HG03060 (cell line): Measurements from ENCODE around the gene HSPG2.
"Not testable (repeated sequence)": the region's sequence is repeated elsewhere in the genome, so short reads cannot be mapped to it uniquely, and the experiment has no call there.

ENCODE experiments used
- ATAC-seq: cut with Tn5 transposase; IDR thresholded peaks from one replicate; pipeline ENCODE4 v1.9.1; 2021; ENCODE audit warnings: low read depth, moderate number of reproducible peaks; ENCODE audit not compliant: unreplicated experiment

Gene HSPG2

DNA sequence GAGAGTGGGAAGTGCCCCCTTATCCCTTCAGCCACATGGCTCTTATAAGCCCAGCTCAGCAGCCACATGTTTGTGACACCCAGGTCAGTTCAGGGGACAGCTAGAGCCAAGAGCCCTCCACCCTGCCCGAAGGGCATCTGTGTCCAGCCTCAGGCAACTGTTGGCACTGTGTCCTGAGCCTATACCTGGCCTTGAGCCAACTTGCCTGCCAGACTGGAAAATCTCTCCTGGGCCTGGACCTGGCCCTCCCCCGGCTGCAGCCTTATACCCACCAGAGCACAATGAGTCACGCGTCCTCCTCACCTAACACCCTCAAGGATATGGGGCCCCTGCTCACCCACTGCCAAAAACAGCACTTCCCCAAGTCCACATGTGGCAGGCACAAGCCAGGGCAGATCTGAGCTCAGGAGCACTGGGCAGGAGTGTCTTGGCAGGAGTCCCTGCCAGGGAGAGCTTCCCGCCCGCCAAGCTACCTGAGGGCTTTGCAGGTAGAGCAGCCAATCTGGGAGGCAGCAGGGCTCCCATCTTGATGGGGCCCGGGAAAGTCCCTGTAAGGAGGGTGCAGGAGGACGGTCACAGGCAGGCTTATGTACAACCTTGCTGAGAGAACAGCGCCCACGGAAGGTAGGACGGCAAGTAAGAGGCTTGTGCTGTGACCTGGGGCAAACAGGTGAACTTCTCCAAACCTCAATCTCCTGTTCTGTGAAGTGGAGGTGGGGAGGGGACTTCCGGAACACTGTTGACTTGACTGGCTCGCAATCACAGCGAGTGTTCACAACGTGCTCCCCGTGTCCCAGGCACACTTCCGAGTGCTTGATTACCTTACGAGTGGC lies 19.8 kb upstream of the HSPG2 start:
- no peak for ATAC-seq

DNA sequence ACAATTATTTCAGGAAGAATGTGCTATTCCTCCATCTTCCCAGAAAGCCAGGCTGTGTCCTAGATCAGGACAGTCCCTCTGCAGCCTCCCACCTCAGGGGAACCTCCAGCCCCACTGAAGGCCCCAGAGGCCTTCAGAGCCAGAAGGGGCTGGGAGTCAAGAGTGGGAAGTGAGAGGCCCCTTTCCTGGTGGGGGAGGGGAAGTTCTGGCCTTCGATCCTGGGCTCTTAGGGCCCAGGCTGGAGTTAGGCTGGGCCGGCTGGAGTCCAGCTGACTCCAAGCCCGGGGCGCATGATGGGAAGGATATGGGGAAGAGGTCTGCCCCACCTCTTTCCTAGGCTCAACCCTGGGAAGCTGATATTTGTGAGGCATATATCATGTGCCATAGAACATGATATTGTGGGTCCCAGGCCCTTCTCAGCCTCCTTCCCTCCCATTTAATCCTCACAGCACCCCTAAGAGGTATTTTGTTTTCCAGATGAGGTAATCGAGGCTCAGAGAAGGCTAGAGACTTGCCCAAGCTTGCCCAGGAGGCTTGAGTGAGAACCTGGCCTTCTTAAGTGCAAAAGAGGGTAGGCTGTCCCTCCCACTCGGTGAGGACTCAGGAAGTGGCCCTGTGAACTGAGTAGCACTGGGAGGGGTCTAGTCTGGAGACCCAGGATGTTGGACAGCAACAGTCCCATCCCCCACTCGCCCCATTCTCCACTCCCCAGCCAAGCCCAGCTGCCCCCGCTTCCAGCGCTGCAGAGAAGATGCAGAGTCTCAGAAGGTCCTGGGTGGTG lies 18.6 kb upstream of the HSPG2 start:
- no peak for ATAC-seq

DNA sequence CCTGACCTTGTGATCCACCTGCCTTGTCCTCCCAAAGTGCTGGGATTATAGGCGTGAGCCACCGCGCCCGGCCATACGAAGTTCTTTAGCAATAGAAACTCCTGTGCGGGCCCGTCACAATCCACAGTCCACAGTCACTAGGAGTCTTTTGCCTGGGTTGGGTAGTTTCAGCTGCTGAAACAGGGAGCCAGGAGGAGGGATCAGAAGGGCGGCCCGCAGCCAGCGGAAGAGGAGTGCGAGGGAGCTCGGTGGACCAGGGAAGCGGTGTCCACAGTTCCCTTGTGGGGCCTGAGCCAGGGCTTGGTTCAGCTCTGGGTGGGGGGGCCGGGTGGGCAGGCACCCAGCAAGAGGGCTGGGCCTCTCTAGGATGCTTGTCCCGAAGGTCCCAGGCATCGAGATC lies 17.9 kb upstream of the HSPG2 start:
- no peak for ATAC-seq

DNA sequence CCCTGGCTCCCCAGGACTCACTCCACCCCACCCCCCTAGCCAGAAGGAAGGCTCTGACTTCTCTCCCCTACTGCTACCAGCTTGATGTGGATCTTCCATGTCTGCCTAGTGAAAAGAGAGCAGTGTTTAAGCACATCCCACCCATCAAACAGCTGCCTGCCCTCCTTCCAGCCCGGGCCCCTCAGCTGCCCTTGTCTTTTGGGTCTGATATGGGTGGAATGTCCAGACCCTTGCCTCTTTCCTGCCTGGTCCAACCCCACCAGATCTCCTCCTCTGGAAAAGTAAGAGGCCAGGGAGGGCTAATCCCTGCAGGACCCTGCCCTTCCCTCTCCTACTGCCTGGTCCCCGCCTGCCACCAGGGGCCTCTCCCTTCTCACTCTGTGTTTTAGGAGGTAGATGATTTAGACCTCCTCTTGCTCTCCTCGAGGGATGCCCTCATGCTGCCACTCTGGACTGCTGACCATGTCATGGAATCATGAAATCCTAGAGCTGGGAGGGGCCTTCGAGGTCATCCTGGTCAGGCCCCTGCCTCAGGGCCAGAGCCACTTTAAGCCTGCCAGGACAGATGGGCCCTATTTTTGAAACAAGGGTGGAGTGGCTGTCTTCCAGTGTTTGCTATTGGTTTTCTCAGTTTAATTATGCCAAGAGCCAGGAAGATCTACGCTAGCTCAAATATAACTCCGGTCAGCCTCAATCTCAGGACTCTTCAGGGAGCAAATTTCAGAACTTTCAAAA lies 15.8 kb upstream of the HSPG2 start:
- no peak for ATAC-seq

DNA sequence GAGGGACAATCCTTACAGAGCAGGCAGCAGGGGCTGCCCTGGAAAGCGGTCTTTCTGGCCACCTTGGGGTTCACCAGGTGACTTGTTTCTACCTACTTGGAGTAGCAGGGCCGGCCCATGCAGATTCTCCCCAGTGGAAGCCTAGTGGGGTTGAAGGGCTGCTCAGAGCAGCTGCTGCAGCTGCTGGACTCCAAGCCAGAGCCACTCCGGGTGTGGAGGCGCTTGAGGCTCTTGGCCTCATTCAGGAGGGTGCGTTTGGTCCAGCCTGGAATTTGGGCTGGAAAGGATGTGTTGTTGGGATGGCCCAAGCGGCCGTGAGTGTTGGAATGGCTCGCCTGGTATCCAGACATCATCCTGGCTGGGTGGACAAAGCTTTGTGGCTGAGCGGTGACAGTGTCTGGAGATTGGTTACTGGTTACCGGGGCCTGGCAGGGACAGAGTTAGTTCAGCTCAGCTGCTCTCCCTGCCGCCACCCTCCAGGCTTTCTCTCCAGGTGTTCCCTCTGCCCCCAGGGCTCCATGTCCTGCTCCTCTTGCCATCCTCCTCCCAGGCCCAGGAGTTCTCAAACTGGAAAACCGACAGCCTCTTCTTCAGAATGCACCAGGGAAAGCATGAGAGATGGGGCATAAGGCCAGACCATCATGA lies 14.2 kb upstream of the HSPG2 start:
- ATAC-seq = no peak

DNA sequence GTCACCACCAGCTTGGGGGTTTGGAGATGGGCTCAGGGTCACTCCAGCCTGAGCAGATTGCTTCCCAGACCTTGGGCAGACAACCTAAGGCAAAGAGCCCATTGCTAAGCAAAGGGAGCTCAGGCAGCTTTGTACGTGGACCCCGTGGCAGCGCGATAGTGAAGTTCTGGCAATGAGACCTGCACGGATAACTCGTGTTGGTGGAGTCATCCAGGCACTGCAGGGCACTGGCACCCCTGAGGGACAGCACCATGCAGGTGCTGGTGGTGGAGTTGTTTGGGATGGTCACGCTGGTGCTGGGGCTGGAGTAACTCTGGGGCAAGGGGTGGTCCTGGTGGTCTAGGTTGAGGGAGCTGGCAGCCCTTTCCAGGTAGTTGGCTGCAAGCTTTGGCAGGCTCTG lies 13.6 kb upstream of the HSPG2 start:
- no peak for ATAC-seq

DNA sequence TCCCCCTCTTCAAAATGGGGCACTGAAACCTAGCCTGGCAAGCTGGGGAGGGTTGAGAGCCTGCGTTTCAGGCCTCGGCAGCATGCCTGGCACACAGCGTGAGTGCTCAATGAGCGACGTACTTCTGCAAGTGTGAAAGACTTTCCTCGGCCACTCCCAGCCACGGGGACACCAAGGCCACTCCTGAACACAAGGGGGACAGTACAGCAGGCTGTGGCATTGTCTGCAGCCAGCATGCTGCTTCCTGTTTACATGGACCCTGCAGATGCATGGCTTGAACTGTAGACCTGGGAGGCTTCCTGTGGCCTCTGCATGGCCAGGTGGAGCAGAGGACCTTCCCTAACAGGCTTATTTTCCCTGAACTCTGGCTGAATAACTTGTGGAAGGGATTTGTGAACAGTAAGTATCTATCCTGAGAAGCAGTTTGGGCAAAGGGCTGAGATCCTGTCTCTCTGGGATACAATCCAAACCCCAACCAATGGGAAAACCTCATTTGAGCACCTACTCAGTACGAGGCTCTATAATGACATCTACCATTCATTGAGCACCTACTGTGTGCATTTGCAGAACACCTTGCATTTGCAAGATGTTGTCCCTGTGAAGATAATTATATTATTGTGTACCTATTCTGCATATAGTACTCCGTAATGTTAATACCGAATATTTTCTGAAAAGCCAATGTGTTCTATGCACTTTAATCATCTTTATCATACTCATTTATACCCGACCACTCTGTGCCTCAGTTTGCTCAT lies 9.9 kb upstream of the HSPG2 start:
- no peak for ATAC-seq

DNA sequence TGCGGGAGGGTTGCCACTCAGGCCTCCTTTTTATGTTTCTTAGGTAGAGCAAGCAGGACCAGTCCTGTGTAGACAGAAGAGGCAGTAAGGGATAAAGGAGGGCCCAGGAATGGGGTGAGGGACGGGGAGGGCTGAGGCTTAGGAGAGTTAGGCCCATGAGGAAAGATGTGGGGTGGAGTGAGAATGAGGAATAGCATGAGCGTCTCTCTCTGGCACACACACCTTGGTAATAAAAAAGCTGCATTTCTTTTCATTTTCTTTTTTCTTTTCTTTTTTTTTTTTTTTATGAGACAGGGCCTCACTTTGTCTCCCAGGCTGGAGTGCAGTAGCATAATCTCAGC lies 7.6 kb upstream of the HSPG2 start:
- no peak for ATAC-seq

DNA sequence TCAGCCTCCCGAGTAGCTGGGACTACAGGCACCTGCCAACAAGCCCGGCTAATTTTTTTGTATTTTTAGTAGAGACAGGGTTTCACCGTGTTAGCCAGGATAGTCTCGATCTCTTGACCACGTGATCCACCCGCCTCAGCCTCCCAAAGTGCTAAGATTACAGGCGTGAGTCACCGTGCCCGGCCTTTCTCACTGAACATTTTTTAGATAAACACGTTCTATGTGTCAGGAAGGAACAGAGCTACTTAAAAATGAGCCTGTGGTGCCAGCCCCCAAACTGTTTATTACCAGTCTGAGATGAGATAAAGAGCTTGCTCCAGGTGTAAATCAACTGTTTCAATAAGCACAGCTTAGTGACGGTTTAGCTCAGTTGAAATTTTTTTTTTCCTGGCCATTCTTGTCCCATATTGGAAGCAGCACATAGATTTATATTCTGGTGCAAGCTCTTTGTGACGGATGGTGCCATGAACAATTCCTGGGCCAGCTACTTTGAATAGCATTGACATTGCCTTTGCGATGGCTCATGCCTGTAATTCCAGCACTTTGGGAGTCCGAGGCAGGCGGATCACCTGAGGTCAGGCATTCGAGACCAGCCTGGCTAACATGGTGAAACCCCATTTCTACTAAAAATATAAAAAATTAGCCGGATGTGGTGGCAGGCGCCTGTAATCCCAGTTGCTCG lies 6.0 kb upstream of the HSPG2 start:
- ATAC-seq = not testable (repeated sequence)

DNA sequence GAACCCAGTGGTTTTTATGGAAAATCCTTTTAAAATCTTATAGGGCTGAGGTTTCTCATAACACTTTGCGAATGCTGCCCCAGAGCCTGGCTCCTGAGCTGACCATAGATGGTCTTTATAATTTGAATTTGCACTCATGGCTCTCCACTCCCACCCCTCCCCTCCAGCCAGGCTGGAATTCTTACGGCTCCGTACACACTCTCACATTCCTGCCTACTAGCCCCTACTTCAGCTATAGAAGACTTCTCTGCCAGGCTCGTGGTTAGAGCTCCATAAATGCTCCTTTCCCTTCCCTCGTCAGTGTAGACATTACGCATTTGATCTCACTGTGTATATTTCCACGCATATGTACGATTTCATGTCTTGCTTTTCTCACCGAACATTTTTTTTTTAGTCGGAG lies 5.4 kb upstream of the HSPG2 start:
- no peak for ATAC-seq

DNA sequence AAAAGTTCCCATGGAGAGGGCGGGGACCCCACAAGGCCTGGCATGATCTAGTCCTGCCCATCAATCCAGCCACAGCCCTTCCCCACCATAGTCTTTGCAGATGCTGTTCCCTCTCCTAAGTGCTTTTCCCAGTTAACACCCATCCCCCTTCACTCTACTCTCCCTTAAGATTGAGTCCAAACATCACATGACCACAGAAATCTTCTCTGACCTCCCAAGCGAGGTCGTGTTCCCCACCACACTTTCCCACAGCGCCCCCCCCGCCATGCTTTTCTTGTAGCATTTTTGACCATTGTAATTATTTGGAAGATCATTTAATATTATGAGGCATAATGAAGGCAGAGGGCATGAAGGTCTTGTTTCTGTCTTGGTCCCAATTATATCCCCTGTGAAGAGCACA lies 4.3 kb upstream of the HSPG2 start:
- ATAC-seq = no peak

DNA sequence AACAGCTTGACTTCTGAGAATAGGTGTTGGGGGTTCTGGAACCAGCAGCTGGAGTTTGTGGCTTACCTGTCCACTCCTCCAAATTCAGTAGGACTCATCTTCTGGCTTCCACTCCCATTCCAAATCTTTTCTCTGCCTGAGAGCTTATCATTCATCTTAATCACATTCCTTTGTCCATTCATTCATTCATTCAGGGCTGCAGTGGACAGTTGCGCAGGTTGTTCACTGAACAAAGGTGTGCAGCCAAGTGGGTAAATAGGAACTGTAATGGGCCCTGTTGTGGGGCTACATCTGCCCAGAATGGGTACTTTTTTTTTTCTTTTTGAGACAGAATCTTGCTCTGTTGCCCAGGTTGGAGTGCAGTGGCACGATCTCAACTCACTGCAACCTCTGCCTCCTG lies 3.4 kb upstream of the HSPG2 start:
- ATAC-seq = no peak

DNA sequence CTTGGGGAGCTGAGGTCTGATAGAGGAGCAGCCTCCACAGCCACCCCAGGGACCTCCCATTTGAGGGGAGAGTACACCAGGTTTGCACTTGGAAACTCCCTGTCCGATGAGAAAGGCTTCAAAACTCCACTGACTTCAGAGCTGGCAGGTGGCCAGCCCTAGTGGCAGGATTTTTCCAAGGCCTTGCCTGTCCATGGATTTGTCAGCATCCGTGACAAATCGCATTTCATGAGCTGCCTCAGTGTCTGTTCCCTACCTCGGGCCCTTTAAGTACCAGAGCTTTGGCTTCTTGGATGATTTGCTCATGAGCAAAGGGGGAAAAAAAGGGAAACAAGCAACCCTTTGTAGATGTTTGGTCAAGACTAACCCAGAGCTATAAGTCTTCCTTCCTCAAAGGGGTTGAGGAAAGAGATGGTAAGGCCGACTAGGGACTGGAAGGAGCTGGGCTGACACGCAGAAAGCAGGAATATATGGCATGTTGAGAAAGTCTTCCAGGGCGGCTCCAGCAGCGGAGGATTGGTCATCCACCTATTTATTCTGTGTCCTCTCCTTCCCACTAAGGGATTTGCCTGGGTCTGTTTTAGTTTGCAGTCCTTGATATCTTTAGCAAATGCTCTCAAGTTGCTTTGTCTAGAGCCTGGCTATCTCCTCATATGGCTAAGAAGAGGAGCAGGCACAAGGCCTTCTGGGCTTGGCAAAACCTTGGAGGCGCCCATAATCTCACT lies 2.7 kb upstream of the HSPG2 start:
- ATAC-seq = no peak

DNA sequence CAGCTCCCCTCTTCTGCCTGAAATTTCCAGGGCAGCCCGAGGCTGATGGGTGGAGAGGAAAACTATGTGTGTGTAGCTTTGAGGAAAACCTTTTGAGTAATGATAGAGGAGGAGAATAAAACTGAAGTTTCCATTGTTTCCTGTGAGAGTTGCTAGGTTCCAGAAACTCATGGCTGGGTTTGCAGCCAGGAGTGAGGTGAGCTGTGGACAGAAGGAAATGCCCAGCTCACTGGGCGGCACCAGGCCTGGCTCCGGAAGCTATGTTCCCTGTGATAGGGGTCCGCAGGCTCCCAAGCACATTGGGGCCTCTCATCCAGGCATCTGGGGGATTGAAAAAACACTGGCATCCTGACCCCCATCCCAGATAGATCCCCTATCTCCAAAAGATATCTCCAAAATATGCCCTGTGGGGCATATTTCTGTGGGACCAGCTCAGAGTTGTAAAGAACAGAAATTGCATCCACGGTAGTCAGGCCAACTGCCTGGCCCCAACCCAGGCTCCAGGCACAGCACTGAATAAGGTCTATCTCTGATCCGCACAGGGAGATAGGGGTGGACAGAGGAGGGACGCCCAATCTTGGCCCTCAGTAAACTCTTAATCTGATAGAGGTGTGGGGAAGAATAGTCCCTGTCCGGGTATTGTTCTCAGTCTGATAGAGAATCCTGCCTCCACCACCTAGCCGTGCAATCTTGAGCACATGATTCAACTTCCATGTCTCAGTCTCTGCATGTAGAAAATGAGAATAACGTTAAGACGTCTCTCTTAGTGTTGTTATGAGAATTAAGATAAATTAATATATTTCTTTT lies 1.8 kb upstream of the HSPG2 start:
- no peak for ATAC-seq

DNA sequence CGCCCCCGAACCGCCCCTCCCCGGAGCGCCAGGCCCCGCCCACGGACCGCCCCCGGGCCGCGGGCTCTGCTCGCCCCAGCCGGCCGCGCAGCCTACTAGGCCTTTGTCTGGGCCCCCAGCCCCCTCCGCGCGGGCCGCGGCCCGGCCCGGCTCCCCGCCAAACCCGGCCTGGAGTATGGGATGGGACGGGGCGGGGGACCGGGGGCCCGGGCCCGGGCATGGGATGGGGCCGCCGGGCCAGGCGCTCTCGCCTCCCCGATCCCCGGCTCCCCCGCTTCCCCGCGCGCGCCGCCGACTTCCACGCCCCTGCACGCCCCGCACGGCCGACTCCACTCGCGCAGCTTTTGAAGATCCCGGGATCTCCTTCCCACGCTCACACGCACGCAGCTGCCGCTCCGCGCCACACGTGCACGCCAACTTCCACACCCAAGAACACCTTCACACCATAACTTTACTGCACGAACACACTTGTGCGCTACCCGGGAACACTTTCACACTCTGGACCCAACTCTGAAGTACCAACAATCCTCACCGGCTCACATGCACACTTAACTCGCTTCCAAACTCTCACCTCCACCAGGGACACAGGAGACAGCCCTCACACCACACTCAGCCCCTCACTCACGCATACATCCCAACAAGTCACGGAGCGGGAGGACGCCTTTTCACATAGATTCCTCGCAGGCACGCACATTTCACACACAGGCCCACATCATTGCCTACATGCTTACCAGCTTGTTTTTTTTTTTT lies 437 bp upstream of the HSPG2 start:
- ATAC-seq = no peak

DNA sequence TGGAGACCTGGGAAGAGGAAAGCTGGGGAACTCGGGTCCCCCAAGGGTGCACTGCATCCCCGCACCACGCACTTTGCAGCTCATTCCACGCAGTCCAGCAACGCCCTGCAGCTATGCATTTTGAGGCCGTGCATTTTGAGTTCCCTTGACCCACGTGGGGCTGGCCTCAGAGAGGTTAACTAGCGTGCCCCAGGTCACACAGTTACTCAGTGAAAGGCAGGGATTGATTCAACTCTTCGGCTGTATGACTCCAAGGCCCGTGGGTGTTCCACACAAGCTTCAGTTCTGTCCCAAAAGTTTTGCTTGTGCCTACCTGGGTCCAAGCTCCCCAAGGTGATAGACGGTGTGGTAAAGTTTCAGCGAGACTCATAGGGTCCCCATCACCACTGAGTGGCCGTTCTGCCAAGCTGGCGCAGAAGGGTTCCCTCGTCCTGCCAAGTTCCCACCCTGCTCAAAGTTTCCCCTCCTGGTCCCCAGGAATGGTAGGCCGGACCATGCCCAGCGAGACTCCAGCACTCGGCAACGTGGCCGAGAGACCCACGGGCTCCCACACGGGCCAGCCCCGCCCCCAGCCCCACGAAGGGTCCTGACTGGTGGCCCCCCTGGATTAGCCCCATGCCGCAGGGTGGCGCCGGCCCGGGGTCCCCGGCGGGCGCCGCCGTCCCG lies 611 bp downstream of the HSPG2 start:
- no peak for ATAC-seq

DNA sequence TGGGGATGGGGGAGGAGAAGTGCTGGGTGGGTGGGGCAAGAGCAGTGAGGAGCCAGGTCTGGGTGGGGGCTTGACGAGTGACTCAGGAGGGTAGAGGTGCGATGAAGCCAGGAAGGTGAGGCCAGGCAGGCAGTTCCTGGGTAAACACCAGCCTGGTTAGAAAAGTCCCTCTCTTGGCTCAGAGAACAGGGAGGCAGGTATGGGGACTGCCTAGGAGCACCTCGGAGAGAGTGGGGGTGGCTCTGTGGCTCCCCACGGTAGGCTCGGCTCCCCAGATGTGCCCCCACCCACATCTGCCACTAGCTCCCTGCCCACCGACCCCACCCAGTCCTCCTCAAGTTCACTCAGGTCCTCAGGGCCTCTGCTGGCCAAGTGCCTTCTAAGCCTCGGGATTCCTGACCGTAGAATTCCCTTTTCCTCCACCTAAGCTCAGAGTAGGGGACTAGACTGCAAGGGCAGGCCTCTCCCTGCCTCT lies 1.2 kb downstream of the HSPG2 start:
- ATAC-seq = no peak
